Stimulated activated CD8-positive, alpha-beta memory T cell treated with anti-CD3 and anti-CD28 coated beads, Interleukin-4, amount 100 ng/mL, for 24 hours (primary cell): ENCODE results near the gene FGF1.

ENCODE experiments used
- DNase-seq: peaks from one replicate; pipeline ENCODE4 v3.0.0-alpha.2; 2020; ENCODE audit warnings: low read depth

Gene FGF1

DNA sequence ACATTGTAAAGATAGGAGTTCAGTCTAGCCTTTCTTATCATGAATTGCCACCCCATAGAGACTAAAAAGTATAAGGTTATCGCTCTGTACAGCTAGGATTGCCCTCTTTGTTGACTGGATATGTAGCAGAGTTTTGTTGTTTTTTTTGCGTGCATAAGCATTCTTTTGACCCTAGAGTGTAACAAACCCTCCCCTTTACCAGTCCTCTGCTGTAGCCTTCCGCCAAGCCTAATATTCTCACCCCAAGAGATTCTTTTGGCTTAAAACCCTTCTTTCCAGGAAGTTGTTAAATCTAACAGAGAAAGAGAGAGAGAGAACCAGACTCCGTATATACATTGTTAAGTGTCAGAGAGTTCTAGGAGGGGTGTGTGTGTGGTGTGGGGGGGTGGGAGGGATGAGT is 113.9 kb downstream of the FGF1 start:
- DNase-seq: no peak

DNA sequence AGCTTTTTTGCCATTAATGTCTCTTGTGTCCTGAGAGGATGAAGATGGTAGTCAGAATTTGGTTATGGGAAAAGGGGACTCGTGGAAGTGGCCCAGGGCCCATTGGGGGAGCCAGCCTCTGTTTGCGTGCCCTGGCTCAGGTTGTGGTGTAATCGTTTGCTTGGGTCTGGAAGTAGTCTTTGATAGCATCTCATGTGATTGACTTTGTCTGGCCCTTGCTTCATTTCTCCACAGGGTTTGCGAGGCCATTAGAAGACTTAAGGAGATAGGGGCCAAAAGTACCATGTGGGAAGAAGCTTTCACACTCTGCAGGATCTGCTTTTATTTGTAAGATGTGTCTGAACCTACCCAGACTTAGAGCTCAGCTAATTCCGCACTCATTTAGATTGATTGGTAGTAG is 114.5 kb downstream of the FGF1 start:
- DNase-seq: no peak

DNA sequence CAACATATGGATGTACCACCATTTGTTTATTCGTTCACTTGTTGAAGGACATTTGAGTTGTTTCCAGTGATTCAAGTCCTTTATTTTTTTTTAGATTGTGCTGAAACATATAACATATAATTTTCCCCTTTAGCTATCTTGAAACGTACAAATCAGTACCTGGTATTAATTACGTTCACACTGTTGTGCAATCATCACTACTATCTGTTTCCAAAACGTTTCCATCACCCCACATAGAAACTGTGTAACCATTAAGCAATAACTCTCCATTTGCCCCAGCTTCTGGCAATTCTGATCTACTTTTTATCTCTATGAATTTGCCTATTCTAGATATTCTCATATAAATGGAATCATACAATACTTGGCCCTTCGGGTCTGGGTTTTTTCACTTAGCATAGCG is 116.0 kb downstream of the FGF1 start:
- DNase-seq: no peak

DNA sequence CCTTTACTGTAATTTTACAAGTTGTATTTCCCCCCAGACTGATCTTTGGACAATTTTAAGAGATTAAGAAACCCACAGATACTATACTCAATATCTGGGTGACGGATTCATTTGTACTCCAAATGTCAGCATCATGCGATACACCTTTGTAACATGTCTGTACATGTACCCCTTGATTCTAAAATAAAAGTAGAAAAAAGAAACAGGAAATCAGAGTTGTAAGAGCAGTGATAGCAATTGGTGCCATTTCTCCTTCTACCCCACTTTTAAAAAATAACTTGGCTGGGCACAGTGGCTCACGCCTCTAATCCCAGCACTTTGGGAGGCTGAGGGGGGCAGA is 116.9 kb downstream of the FGF1 start:
- no peak for DNase-seq

DNA sequence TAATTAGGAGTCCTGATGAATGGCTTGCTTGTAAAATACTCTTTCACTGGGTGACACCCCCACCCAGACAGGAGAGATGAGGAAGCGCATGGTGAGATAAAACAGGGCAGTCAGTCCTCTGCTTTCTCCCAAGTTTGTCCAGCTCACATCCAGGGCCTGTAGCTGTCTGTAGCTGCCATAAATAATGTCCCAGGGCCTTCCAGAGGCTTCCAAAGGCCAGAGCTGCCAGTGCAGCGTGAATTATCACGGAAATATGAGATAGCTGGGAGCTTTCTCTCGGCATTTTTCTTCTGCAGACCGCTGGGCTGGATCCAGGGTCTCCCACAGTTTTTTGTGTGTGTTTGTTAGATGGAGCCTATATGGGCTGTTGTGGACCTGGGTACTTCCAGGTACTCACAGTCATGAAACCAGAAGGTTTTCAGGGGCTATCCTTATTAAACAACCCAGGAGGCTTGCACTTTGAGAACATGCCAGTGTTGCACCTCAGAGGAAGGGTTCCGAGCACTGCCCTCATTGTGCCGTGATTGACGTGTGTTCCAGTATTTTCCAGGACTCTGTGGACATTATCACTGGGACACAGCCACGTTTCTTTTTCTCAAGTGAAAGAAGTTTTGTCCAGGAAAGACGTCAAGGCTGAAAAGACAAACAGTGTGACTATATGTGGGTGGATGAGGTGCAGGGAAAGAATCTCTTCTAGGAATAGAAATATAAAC is 117.5 kb downstream of the FGF1 start:
- no peak for DNase-seq

DNA sequence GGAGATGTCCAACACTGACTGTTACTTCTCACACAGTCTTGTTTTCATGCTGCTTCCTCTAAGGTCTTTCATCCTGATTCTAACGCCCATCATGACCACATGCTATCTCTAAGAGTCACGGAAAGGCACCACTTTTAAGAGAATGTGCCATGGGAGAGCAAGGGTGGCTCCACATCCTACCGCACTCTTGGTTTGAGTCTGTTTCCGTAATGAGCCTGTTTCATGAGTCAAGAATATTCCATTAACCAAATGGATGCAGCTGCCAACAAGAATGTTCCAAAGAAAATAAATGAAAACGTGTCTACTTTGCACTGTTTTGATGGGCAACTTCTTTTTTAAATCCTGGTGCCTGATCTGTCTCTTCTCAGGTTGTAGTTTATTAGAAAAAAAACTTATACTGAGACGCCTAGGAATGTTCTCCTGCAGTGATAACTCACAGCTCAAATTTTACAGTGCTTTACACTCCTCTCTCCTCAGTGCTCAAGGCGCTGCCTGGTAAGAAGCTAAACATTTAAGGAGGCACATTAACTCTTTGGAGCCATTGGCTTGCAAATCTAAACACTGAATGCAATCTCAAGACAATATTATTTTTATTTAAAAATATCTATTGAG is 124.3 kb downstream of the FGF1 start:
- no peak for DNase-seq

DNA sequence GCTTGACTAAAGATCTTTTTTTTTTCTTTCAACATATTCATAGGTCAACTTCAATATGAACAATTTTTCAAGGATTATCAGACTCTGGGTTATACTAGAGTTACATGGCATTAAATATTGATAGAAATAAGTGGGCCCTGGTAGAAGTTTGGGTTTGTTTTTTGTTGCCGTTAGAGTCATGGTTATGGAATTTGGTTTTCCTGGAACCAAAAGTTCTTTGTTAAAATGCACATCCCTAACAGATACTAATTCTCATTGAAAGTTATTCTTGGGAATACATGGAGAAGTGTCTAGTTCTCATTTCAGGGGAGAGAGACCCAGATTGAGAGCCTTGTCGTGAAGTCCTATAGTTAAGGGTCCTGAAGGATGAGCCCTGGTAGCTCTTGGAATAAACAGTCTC is 124.9 kb downstream of the FGF1 start:
- no peak for DNase-seq

DNA sequence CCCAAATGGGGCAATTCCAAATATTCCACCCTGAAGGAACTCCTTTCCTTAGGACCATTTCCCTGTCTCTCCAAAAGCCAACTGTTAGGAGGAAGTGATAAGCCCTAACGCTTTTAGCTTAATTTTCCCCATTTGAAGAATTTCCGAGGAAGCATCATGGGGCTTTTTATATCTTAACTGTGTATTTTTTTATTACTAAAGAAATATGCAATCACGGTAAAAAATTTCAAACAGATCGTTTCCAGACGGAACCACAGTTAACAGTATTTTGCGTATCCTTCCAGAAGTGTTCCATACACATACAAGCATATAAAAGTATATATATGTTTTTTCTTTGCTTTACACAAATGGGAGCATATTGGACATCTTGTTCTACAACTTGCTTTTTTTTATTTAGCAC is 133.8 kb downstream of the FGF1 start:
- no peak for DNase-seq

DNA sequence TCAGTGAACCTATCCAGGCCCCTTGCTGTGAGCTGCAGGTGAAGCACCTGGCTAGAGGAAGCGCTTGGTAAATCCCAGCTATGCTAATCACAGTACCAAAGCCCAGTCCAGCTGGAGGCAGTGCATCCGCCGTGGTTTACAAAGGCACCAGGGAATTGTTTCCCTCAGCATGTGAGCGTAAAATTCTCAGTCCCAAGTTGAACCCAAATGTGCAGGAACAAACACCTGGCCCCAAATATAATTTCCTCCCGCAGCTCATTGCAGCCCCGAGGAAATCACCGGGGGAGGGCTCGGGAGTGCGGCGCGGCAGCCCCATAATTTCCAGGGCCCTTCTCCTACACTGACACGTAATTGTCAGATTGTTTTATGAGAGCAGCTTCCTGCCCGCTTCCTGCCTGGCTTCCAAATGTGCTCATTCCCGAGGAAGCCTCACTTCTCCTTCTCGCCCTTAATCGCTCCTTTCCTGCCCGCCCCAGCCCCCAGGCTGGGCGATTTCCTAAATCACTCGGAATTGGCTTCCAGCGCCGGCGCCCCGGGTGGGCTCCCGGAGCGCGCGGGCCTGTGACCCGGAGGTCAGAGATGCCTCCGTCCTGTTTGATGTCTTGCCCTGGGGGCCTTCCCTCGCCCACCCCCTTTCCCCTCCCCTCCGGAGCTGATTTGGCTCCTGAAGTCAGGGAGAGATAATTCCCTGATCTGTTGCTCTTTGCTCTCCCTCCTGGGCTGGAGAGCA is 134.4 kb downstream of the FGF1 start:
- DNase-seq: no peak

DNA sequence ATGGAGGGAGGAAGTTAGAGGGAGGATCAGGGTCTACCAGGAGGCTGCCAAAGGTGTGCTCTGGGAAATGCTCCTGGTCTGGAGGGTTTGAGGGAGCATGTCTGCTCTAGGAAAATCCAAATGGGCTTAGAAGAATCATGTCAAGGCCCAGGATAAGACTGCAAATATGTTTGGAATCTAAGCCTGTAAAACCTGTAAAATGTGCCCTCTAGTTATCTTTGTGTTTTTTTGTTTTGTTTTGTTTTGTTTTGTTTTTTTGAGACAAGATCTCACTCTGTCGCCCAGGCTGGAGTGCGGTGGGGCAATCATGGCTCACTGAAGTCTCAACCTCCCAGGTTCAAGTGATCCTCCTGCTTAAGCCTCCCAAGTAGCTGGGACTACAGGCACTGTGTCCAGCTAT is 135.4 kb downstream of the FGF1 start:
- DNase-seq: no peak

DNA sequence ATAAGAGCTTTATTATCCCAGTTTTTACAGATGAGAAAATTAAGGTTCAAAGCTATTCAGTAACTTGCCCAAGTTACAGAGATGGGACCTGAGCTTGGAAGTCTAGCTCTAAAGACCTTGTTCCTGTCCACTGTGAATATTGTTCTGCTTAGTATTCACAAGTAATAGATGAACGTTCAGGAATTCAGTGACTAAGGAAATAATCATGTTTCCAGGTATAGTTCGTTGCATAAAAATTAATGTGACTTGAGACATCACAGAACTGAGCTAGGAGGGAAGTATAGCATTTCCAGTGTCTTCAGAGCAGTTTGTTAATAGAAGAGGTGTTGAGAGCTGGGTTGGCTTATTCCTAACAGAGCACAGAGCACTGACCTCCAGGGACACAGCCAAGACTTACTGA is 136.1 kb downstream of the FGF1 start:
- no peak for DNase-seq

DNA sequence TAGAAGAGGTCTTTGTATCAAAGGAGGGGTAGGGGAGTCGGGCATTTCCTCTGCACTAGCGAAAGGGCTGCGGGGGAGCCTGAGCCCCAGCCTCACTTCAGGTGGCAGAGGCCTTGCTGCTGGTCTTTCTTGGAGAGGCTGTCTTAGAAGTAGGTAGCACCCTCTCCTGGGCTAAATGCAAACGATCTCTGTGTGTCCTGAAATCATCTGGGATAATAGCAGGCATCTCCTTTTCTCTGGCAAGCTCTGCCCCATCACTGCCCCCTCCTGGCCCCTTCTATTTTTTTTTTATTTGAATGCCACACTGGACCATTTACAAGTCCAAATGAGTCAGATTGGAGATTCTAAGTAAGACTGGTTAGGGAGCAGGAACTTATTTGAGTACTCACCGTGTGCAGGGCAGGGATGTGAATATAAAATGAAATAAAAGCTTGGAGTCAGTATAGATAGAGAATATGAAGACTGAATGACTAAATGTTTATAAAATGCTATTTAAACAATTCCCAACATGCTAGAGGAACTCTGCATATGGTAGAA is 137.1 kb downstream of the FGF1 start:
- DNase-seq: no peak

DNA sequence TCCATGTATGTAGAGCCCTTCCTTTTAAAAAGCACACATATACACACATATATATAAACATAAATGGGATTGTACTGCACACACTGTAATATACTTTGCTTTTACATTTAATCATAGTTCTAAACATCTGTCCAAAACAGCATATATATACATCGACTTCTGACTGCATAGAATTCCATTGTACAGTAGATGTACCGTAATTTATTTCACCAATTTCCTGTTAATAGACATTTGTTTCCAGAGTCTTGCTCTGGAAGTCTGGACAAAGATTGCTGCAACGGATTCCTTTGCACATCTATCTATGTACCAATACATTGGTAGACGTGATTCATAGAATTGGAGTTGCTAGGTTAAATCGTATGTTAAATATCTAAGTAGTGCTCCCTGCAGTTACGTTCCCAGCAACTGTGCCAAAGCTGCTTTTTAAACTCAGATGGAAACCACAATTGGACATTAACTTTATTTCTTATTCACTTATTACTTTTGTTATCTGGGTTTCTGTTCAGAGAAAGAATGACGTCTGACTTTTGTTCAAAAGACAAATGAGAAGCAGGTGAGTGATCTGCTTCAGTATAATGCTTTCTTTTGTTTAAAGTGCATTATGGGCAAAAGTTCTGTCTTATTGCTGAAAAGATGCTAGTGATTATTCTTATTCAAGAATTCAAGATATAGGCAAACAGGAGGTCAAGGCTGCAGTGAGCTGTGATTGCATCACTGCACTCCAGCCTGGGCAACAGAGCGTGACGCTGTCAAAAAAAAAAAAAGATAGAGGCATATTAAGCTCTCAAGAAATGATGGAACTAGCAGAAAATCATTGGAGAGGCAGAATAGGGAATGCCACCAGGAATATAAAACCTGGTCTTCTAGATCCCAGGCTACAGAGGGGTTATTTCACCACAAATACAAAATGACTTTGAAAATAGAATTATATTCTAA is 138.2 kb downstream of the FGF1 start:
- no peak for DNase-seq

DNA sequence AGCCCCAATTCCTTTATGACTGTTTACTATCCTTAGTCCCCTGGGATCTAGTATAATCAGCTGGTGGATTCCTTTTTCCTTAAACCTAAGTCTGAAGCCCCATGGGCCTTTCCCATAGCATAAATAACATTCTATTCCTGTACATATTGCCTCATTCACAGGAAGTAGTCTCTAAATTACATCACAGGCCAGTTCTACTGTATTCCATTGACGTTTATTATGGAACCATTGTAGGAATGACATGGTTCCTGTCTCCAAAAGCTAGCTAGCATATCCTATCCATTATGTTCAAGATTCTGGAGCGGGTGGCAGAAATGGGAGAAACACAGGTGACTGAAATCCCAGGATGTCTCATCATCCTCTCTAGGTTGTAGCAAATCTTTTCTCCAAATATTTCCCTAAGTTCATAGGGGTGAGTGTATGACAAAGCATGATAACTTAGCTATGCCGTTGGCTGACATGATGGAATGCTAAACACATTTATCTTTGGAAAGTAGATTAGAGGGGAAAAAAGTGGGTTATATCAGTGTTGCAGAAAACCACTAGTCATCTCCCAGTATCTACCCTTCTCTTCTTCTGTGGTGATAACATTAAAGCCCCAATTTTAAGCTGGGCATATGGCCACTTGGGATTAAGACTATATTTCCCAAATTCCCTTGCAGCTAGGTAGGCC is 140.1 kb downstream of the FGF1 start:
- no peak for DNase-seq

DNA sequence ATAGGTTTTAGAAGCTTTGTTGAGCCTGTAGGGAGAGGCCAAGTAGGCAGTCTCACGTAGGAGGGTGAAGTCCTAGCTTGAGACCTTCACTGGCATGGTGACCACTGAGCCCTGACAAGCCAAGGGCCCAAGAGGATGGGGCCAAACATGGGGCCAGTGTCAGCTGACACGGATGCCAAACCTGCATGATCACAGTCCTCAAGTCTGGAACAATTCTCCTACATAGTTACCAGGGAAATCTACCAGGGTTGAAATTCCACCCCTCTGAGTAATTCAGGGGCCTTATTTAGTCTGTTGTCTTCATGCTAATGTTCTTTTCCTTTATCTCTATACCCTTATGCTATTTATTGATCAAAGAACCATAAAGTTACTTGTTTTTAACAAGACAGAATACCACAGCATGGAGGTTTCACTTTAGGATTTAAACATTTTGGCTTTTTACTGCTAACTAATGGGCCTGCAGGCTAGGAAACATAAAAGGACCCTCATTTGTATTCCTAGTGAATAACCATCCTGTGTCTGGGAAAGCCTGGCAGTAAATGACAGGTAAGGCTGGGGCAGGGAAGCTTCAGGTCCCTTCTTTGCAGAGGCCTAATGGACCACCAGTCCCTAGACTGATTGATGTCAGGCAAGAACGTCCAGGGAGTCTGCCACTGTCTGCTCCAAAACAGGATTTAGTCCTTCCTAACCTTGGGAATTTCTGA is 140.8 kb downstream of the FGF1 start:
- DNase-seq: no peak

DNA sequence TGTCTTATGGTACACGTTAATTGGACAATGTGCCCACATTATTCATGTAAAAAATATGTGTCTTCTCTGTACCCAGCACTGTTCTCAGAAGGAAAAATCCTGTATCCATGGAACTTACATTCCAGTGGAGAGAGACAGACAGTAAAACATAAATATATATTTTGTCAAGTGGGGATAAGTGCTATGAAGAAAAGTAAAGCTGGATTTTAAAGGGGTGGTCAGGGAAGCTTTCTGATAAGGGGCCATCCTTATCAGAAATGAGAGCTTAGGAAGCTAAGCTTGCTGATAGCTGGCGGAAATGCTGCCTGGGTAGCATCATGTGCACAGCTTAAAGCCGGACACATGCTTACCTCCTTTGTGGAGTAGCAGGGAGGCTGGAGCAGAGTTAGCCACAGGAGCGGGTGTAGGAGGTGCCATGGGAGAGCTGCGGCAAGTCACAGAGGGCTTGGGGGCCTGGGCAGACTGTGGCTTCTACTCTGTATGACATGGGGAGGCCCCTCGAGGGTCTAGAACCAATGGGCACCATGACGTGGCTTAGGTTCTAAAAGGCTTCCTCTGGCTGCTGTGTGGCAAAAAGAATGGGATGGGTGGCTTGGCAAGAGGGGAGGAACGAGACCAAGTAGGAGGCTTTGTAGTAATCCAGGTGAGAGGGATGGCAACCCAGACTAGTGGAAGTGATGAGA is 141.7 kb downstream of the FGF1 start:
- DNase-seq: no peak

DNA sequence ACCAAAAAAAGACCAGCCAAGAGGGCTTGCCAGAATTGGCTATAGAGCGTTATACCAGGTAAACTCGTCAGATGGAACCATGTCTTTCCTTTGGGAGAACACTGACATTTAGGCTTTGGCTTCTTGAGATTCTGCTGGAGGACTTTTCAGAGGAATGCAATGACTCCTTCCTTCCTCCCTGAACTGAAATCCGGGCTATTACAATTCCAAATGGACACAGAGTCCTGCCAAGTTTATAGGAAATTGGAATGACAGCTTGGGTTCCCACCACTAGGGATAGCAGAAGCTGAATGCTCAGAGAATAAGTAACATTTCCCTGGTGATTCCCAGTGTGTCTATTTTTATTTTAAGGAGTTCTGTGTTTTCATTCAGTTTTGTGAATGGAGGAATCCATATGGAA is 143.0 kb downstream of the FGF1 start:
- no peak for DNase-seq
